Measurements from ENCODE around the gene ZNF506. TPM values are rescaled to one million over a fixed set of nuclear protein-coding genes. Genes with fewer than 3 reads are reported as not detected.
A peak's percentile ranks its signal among the peaks of the same experiment; 100 is the strongest.
"Not testable (repeated sequence)": the region's sequence is repeated elsewhere in the genome, so short reads cannot be mapped to it uniquely, and the experiment has no call there.

Gene ZNF506
- total RNA-seq, 1 experiment from 2014 or later = 3.0 TPM

DNA sequence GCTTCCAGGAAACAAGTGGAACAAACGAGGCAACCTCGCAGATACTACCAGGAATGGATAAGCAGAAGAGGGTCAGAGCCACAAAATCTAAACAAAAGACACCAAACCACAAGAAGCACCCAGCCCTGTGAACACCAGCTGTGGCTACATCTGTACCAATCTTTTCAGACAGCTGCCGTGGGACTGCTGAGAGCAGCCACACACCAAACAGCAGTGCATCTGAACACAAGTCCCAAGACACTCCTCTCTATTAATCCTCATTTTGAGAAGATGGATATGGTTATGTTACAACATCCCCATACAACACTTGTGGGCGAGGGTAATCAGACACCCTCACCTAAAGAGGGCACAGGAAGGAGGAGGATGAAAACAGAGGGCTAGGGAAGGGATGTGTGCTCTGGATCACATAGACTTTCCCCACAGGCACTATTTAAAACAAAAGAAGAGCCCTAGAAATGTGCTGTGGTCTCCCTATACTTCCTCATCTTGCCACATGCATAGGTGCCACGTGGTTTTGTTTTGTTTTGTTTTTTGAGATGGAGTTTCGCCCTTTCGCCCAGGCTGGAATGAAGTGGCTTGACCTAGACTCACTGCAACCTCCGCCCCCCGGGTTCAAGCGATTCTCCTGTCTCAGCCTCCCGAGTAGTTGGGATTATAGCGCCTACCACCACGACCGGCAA lies 47.1 kb downstream of the ZNF506 start:
- H3K23me2 ChIP-seq (ENCODE audit: insufficient read length, low read depth, low read length, poor library complexity, severe bottlenecking) = peaks cover 15% of the 10 kb centered on the region
- H3K4me2 ChIP-seq (ENCODE audit: insufficient read depth, insufficient read length, low read length) = no peak overlapping the region
- H2BK15ac ChIP-seq (ENCODE audit: low read depth, low read length) = no peak overlapping the region
- H3K27me3 ChIP-seq (ENCODE audit: insufficient read depth, low read length) = no peaks in the 10 kb centered on the region
- H3K4ac ChIP-seq (ENCODE audit: low read depth, low read length) = no peak overlapping the region
- H2BK120ac ChIP-seq (ENCODE audit: low read depth, low read length, poor library complexity, severe bottlenecking) = no peak overlapping the region
- no peak overlapping the region for H3T11ph ChIP-seq (ENCODE audit: low read length)
- peaks cover 4% of the 10 kb centered on the region for H3K79me1 ChIP-seq (ENCODE audit: insufficient read depth, low read depth, low read length, poor library complexity, severe bottlenecking)
- H2AK5ac ChIP-seq (ENCODE audit: insufficient read length, low read length) = no peak overlapping the region
- no peaks in the 10 kb centered on the region for H3K27me3 Mint-ChIP-seq (ENCODE audit: low read depth)
- no peak overlapping the region for H4K8ac ChIP-seq (replicated peaks; ENCODE audit: insufficient read length, low read depth, low read length)
- no peak overlapping the region for H4K91ac ChIP-seq (ENCODE audit: insufficient read length, low read depth, low read length)
- no peak overlapping the region for H3K14ac ChIP-seq (ENCODE audit: insufficient read depth, low read length)
- no peak overlapping the region for H3K18ac ChIP-seq (ENCODE audit: insufficient read length, low read depth, low read length)
- no peaks in the 10 kb centered on the region for H3K9me3 ChIP-seq (ENCODE audit: control insufficient read depth, low read depth, low read length)
- H3K79me2 ChIP-seq (ENCODE audit: insufficient read depth, low read length) = no peaks in the 10 kb centered on the region
- no peak overlapping the region for H3K9ac ChIP-seq (ENCODE audit: extremely low read depth, insufficient read length, low read length)
- H3K4me3 Mint-ChIP-seq = peak overlapping the region; percentile 30 to 59; a peak in 3 of 5 replicates
- no peaks in the 10 kb centered on the region for H4K20me1 ChIP-seq (ENCODE audit: control insufficient read depth, insufficient read depth, insufficient read length)
- no peak overlapping the region for H3K56ac ChIP-seq (ENCODE audit: insufficient read length, low read depth, low read length)
- H3K27ac Mint-ChIP-seq = no peak overlapping the region
- no peak overlapping the region for H4K5ac ChIP-seq (ENCODE audit: insufficient read length, low read depth, low read length)
- H2BK12ac ChIP-seq (ENCODE audit: insufficient read length, low read depth, low read length) = no peak overlapping the region
- peaks cover 5 to 12% of the 10 kb centered on the region in 2 experiments; a peak in 3 of 5 replicates for H3K9me3 Mint-ChIP-seq
- peaks cover 17 to 18% of the 10 kb centered on the region in 2 experiments for H3K4me1 Mint-ChIP-seq
- no peak overlapping the region for H2BK20ac ChIP-seq (ENCODE audit: low read depth, low read length, poor library complexity, severe bottlenecking)
- no peaks in the 10 kb centered on the region; the same call in 1 of the 2 replicates for H3K4me1 ChIP-seq (ENCODE audit: insufficient read depth, low read length)
- DNase-seq = no peak
- TF ChIP-seq, protein P1, sequence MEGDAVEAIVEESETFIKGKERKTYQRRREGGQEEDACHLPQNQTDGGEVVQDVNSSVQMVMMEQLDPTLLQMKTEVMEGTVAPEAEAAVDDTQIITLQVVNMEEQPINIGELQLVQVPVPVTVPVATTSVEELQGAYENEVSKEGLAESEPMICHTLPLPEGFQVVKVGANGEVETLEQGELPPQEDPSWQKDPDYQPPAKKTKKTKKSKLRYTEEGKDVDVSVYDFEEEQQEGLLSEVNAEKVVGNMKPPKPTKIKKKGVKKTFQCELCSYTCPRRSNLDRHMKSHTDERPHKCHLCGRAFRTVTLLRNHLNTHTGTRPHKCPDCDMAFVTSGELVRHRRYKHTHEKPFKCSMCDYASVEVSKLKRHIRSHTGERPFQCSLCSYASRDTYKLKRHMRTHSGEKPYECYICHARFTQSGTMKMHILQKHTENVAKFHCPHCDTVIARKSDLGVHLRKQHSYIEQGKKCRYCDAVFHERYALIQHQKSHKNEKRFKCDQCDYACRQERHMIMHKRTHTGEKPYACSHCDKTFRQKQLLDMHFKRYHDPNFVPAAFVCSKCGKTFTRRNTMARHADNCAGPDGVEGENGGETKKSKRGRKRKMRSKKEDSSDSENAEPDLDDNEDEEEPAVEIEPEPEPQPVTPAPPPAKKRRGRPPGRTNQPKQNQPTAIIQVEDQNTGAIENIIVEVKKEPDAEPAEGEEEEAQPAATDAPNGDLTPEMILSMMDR (conservative IDR thresholded peaks at IDR 0.05) = no peak
- H2BK5ac ChIP-seq (ENCODE audit: insufficient read length, low read length) = no peak overlapping the region
- peaks cover 5 to 12% (median 9%) of the 10 kb centered on the region in 3 experiments; a peak in 6 of 7 replicates for H3K36me3 Mint-ChIP-seq (ENCODE audit: insufficient read depth in 1 of 3, low read depth in 3 of 3)
- no peak overlapping the region for H3K27ac ChIP-seq (ENCODE audit: insufficient read length, low read depth, low read length)
- no peak overlapping the region for H2AFZ ChIP-seq (ENCODE audit: low read length)
- WGBS (ENCODE audit: extremely low coverage, insufficient read length, low lambda C conversion rate) = no CpG with 5 or more reads among the region's 14 CpGs
- H3K23ac ChIP-seq (ENCODE audit: insufficient read length, low read depth, low read length) = no peak overlapping the region

DNA sequence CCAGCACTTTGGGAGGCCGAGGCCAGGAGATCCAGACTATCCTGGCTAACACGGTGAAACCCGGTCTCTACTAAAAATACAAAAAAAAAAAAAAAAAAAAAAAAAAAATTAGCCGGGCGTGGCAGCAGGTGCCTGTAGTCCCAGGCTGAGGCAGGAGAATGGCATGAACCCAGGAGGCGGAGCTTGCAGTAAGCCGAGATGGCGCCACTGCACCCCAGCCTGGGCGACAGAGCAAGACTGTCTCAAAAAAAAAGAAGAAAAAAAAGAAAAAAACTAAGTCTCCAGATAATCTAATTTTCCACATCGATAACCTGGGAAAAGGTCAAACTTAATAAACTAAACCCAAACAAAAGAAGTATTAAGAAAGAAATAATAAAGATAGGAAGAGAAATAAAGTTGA lies 49.6 kb downstream of the ZNF506 start:
- no CpG with 5 or more reads among the region's 10 CpGs for WGBS (ENCODE audit: extremely low coverage, insufficient read length, low lambda C conversion rate)
- not testable (repeated sequence) for H4K5ac ChIP-seq (ENCODE audit: insufficient read length, low read depth, low read length); H3T11ph ChIP-seq (ENCODE audit: low read length); H4K91ac ChIP-seq (ENCODE audit: insufficient read length, low read depth, low read length); H2BK15ac ChIP-seq (ENCODE audit: low read depth, low read length); H3K27me3 Mint-ChIP-seq (ENCODE audit: low read depth); H2BK12ac ChIP-seq (ENCODE audit: insufficient read length, low read depth, low read length); H3K18ac ChIP-seq (ENCODE audit: insufficient read length, low read depth, low read length); H3K56ac ChIP-seq (ENCODE audit: insufficient read length, low read depth, low read length); H3K23me2 ChIP-seq (ENCODE audit: insufficient read length, low read depth, low read length, poor library complexity, severe bottlenecking); H4K20me1 ChIP-seq (ENCODE audit: control insufficient read depth, insufficient read depth, insufficient read length); H2AFZ ChIP-seq (ENCODE audit: low read length); H3K4me1 ChIP-seq (ENCODE audit: insufficient read depth, low read length); H2BK5ac ChIP-seq (ENCODE audit: insufficient read length, low read length); H3K14ac ChIP-seq (ENCODE audit: insufficient read depth, low read length); H3K4me1 Mint-ChIP-seq; H3K9me3 ChIP-seq (ENCODE audit: control insufficient read depth, low read depth, low read length); H3K23ac ChIP-seq (ENCODE audit: insufficient read length, low read depth, low read length); H2AK5ac ChIP-seq (ENCODE audit: insufficient read length, low read length); H4K8ac ChIP-seq (replicated peaks; ENCODE audit: insufficient read length, low read depth, low read length); H3K79me2 ChIP-seq (ENCODE audit: insufficient read depth, low read length); H3K4ac ChIP-seq (ENCODE audit: low read depth, low read length); H3K27me3 ChIP-seq (ENCODE audit: insufficient read depth, low read length); H3K36me3 Mint-ChIP-seq (ENCODE audit: insufficient read depth in 1 of 3, low read depth in 3 of 3); H3K4me3 Mint-ChIP-seq; H3K9ac ChIP-seq (ENCODE audit: extremely low read depth, insufficient read length, low read length); DNase-seq; H3K27ac Mint-ChIP-seq; H3K79me1 ChIP-seq (ENCODE audit: insufficient read depth, low read depth, low read length, poor library complexity, severe bottlenecking); H3K27ac ChIP-seq (ENCODE audit: insufficient read length, low read depth, low read length); H2BK120ac ChIP-seq (ENCODE audit: low read depth, low read length, poor library complexity, severe bottlenecking); H3K4me2 ChIP-seq (ENCODE audit: insufficient read depth, insufficient read length, low read length); H2BK20ac ChIP-seq (ENCODE audit: low read depth, low read length, poor library complexity, severe bottlenecking)
- peaks cover 12 to 15% of the 10 kb centered on the region in 2 experiments for H3K9me3 Mint-ChIP-seq
